Activated naive CD4-positive, alpha-beta T cell treated with anti-CD3 and anti-CD28 coated beads for 36 hours (primary cell): ENCODE results near the gene NFE2L3. TPM values are rescaled to one million over a fixed set of nuclear protein-coding genes. Genes with fewer than 3 reads are reported as not detected.
"Not testable (repeated sequence)": the region's sequence is repeated elsewhere in the genome, so short reads cannot be mapped to it uniquely, and the experiment has no call there.

Source experiments
- CTCF ChIA-PET: fragments of 350-600 bp; sonication (Branson Sonifier 250); formaldehyde crosslinking; loops from one replicate; lab custom pipeline; 2021; ENCODE audit warnings: antibody characterized with exemption; lab: Charles Lee
- DNase-seq: peaks from one replicate; pipeline ENCODE4 v3.0.0-alpha.2; 2020
- H3K27ac Mint-ChIP-seq: one replicate; pipeline ENCODE4 v1.8.0; 2021; ENCODE audit warnings: mild to moderate bottlenecking, mixed read lengths
- H3K27me3 Mint-ChIP-seq: one replicate; pipeline ENCODE4 v1.8.0; 2021; ENCODE audit warnings: low read depth, mixed read lengths
- H3K36me3 Mint-ChIP-seq: one replicate; pipeline ENCODE4 v1.8.0; 2021; ENCODE audit warnings: low read depth, mixed read lengths
- H3K4me1 Mint-ChIP-seq: one replicate; pipeline ENCODE4 v1.8.0; 2021; ENCODE audit warnings: low read depth, mixed read lengths
- H3K4me3 Mint-ChIP-seq: one replicate; pipeline ENCODE4 v1.8.0; 2021; ENCODE audit warnings: mild to moderate bottlenecking, moderate library complexity, mixed read lengths
- H3K9me3 Mint-ChIP-seq: one replicate; pipeline ENCODE4 v1.8.0; 2021; ENCODE audit warnings: mixed read lengths
- intact Hi-C: fragments of 100-400 bp; cut with micrococcal nuclease; formaldehyde crosslinking; loops from one replicate; pipeline ENCODE4 v1.15.1; 2023
- total RNA-seq, 2 experiments: library from RNA; stranded (reverse); gene quantifications; one replicate each; pipeline ENCODE4 v1.2.3, GENCODE V29; 2021

The NFE2L3 gene, protein sequence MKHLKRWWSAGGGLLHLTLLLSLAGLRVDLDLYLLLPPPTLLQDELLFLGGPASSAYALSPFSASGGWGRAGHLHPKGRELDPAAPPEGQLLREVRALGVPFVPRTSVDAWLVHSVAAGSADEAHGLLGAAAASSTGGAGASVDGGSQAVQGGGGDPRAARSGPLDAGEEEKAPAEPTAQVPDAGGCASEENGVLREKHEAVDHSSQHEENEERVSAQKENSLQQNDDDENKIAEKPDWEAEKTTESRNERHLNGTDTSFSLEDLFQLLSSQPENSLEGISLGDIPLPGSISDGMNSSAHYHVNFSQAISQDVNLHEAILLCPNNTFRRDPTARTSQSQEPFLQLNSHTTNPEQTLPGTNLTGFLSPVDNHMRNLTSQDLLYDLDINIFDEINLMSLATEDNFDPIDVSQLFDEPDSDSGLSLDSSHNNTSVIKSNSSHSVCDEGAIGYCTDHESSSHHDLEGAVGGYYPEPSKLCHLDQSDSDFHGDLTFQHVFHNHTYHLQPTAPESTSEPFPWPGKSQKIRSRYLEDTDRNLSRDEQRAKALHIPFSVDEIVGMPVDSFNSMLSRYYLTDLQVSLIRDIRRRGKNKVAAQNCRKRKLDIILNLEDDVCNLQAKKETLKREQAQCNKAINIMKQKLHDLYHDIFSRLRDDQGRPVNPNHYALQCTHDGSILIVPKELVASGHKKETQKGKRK
- total RNA-seq = 10 to 100 TPM; 12.5 to 12.9 TPM

DNA sequence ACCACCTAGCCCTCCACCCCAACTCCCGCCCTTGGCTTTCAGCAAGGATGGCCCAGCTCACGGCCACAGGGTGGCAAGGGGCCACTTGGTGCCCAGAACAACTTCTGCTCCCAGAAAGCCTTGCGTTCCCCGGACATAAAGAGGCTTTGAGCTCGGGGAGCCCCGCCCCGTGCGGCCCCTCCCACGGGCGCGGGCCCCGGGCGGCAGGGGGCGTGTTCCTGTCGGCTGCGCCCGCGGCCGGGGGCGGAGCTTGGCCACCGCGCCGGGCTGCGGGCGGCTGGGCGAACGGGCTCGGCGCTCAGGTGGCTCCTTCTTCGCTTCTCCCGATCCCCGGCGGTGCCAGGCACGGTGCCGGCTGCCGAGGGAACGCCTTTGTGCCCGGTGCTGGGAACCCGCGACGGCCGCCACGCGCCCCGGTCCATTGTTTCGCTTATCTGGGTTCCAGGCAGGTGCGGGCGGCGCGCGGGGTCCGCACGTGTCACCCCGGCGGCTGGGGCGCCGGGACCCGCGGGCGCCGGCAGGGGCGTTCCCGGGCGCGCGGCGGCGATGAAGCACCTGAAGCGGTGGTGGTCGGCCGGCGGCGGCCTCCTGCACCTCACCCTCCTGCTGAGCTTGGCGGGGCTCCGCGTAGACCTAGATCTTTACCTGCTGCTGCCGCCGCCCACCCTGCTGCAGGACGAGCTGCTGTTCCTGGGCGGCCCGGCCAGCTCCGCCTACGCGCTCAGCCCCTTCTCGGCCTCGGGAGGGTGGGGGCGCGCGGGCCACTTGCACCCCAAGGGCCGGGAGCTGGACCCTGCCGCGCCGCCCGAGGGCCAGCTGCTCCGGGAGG lies at the start of gene NFE2L3:
Gene NFE2L3 (plus strand): TSS at position 246 of the 829 bp plus-strand sequence. CDS start 301 bp downstream, at position 547.
- peak; percentile 86 for DNase-seq
- Mint-ChIP-seq H3K4me1 (peaks cover 50% of the 10 kb centered on the region), H3K27me3 (no peaks in the 10 kb centered on the region), H3K36me3 (peaks cover 7% of the 10 kb centered on the region), H3K27ac (peak within 1 kb of the TSS; percentile 98), H3K9me3 (peaks cover 3% of the 10 kb centered on the region), H3K4me3 (peak within 1 kb of the TSS; percentile 95)
- CTCF ChIA-PET = interaction anchor here (0.8 to 2.3 kb wide), 12 partner anchors 11 to 217 kb away, joined by 3 to 8 read pairs (median 4); partner anchors contain the start of gene CBX3
- intact Hi-C loops = loop anchor here (1.0 to 10.0 kb wide), 8 partner anchors 15 to 713 kb away; partner anchors contain the start of gene SKAP2

DNA sequence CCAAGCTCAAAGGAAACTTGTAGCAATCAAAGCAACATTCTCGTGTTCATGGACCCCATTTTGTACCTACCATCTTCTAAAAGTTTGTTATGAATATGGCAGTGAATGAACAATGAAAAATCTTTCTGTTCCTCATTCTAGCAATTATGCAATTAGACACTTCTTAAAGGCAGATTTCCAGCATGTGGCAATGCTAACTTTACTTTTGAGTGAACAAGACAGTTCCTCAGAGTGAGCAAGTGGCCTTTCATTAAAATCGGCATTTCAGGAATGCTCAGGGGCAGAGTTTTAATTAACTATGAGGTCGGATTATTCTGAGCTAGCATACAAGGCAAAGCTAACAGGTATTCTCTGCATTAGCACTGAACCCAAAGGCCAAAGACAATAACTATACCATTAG lies 48.4 kb upstream of the NFE2L3 start:
- no peak overlapping the region for H3K4me3 Mint-ChIP-seq
- intact Hi-C loops = no loop called here
- H3K4me1 Mint-ChIP-seq = peaks cover 32% of the 10 kb centered on the region
- H3K9me3 Mint-ChIP-seq = no peaks in the 10 kb centered on the region
- H3K27ac Mint-ChIP-seq = no peak overlapping the region
- H3K36me3 Mint-ChIP-seq = no peaks in the 10 kb centered on the region
- CTCF ChIA-PET = interaction anchor here (1.1 kb wide), 1 partner anchor 63 kb away, joined by 3 read pairs; no protein-coding TSS in a partner anchor
- DNase-seq = no peak
- H3K27me3 Mint-ChIP-seq = no peaks in the 10 kb centered on the region

DNA sequence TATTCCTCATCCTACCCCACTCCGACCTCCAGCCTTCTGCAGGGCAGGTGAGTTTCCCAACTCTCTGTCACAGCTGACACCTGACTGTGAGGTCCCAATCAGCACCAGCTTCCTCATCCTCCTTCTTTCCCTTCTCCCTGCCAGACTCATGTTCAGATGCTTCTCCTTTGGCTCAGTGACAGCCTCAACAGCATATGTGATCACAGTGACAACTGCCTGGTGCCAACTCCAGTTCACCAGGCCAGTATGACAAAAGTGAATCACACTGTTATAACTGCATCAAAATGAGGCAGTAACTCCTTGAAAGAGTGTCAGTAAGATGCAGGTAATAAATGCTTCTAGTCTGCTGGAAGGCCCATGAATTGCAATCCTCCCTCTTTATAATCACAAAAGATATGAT lies 46.8 kb upstream of the NFE2L3 start:
- CTCF ChIA-PET = no interaction called here
- no peaks in the 10 kb centered on the region for H3K36me3 Mint-ChIP-seq
- peaks cover 24% of the 10 kb centered on the region for H3K4me1 Mint-ChIP-seq
- no peak overlapping the region for H3K4me3 Mint-ChIP-seq
- no peaks in the 10 kb centered on the region for H3K27me3 Mint-ChIP-seq
- no peak for DNase-seq
- no peak overlapping the region for H3K27ac Mint-ChIP-seq
- intact Hi-C loops = no loop called here
- H3K9me3 Mint-ChIP-seq = no peaks in the 10 kb centered on the region

DNA sequence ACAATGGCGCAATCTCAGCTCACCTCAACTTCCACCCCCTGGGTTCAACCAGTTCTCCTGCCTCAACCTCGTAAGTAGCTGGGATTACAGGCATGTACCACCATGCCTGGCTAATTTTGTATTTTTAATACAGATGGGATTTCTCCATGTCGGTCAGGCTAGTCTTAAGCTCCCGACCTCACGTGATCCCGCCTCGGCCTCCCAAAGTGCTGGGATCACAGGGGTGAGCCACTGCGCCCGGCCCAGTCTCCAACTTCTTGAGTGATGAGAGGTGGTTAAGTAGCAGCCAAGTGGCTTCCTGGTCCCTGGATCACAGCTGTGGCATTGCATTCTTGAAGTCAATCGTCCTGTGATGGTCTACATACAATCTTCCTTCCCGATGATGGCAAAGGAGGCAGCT lies 46.1 kb upstream of the NFE2L3 start:
- intact Hi-C loops = loop anchor here (1.0 kb wide), 1 partner anchor 10 kb away; no protein-coding TSS in a partner anchor
- CTCF ChIA-PET = no interaction called here
- no peaks in the 10 kb centered on the region for H3K9me3 Mint-ChIP-seq

DNA sequence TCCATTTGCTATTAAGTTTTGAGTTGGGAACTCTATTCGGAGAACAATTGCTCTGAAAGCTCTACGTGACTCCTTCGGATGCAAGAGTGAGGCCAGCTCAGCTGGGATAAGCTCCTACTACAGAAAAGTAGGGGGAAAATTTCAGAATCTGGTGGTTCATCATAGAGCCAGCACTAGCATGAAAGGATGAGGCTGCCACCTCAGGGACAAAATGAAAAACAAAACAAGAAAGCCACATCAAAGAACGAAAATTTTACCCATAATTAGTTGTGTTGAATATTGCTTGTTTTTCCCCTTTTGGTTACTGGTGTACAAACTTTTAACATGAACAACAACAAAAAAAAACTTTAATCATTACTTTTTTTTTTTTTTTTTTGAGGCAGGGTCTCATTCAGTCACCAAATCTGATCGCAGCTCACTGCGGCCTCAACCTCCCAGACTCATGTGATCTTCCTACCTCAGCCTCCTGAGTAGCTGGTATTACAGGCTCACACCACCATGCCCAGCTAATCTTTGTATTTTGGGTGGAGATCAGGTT lies 39.7 kb upstream of the NFE2L3 start:
- Mint-ChIP-seq H3K27me3 (no peaks in the 10 kb centered on the region), H3K9me3 (no peaks in the 10 kb centered on the region), H3K36me3 (no peaks in the 10 kb centered on the region), H3K4me3 (no peak overlapping the region), H3K4me1 (peaks cover 8% of the 10 kb centered on the region), H3K27ac (no peak overlapping the region)
- CTCF ChIA-PET = interaction anchor here (0.5 to 1.9 kb wide), 5 partner anchors 20 to 462 kb away, joined by 3 to 12 read pairs (median 4); no protein-coding TSS in a partner anchor
- intact Hi-C loops = loop anchor here (2.0 kb wide), 1 partner anchor 21 kb away; no protein-coding TSS in a partner anchor
- no peak for DNase-seq

More for the DNA sequence above, 46.1 kb upstream of the NFE2L3 start:
- Mint-ChIP-seq H3K4me1 (peaks cover 19% of the 10 kb centered on the region), H3K27ac (no peak overlapping the region), H3K36me3 (no peaks in the 10 kb centered on the region), H3K27me3 (no peaks in the 10 kb centered on the region), H3K4me3 (no peak overlapping the region)
- DNase-seq = no peak

DNA sequence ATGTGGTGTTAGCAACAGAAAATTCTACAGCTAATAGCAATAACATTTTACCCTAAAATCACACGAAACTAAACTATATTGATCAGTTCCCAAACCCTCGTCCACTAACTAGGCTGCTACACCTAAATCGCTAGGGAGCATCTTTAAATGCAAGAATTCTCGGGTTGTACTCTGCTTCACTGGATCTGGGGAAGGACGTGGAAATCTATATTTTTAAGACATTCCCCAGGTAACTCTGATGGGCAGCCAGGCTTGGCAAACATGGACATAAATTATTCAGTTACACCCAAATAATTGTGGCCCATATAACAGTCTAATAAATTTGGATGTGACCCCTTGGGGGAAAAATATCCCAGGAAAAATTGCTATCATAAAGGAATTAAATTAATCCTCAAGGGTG lies 36.3 kb upstream of the NFE2L3 start:
- intact Hi-C loops = no loop called here
- CTCF ChIA-PET = interaction anchor here (0.5 to 1.1 kb wide), 2 partner anchors 25 to 180 kb away, joined by 3 to 4 read pairs; no protein-coding TSS in a partner anchor
- no peaks in the 10 kb centered on the region for H3K36me3 Mint-ChIP-seq
- H3K27ac Mint-ChIP-seq = no peak overlapping the region
- no peak overlapping the region for H3K4me3 Mint-ChIP-seq
- no peaks in the 10 kb centered on the region for H3K27me3 Mint-ChIP-seq
- H3K4me1 Mint-ChIP-seq = peaks cover 10% of the 10 kb centered on the region
- no peaks in the 10 kb centered on the region for H3K9me3 Mint-ChIP-seq
- no peak for DNase-seq

DNA sequence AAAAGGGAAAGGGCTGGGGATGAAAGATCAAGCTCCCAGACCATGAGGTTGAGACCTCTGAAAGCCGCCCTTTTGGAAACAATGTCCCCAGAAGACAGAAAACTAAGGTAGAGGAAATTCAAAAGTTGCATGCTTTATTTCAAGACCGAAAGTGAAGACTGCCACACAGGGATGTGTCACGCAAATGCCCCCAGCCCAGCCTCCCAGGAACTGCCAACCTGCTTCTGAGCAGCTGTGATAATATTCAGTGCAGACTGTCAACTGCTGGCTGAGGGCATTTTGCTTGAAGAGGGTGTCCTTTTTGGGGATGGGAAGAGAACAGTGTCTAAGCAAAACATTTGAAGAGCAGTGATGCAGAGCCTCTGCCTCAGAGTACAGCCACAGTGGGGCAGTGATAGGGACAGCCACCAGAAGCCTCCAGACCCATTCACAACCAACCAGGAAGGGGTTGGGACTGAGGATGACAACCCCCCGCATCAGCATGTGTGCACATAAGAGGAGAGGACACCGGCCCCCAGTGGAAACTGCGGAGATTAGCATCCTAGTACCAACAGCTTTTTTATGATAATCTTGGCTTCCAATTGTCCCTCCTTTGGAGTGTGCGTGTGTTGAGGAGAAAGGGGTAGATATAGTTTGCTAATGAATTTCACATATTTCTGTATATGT lies 34.7 kb upstream of the NFE2L3 start:
- Mint-ChIP-seq H3K4me3 (no peak overlapping the region), H3K4me1 (peaks cover 4% of the 10 kb centered on the region), H3K27ac (no peak overlapping the region), H3K36me3 (no peaks in the 10 kb centered on the region), H3K9me3 (no peaks in the 10 kb centered on the region), H3K27me3 (peaks cover 3% of the 10 kb centered on the region)
- CTCF ChIA-PET = no interaction called here
- intact Hi-C loops = no loop called here
- DNase-seq = peak; percentile 23

DNA sequence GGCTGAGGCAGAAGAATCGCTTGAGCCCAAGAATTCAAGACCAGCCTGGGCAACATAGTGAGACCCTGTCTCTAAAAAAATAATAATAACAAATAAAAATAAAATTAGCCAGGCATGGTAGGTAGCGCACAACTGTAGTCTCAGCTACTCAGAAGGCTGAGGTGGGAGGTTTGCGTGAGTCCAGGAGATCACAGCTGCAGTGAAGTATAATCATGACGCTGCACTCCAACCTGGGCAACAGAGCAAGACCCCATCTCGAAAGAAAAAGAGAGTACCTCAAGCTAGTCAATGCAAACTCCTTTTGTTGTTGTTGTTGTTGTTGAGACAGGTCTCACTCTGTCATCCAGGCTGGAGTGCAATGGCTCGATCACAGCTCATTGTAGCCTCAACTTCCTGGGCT lies 34.0 kb upstream of the NFE2L3 start:
- H3K4me1 Mint-ChIP-seq = peaks cover 4% of the 10 kb centered on the region

DNA sequence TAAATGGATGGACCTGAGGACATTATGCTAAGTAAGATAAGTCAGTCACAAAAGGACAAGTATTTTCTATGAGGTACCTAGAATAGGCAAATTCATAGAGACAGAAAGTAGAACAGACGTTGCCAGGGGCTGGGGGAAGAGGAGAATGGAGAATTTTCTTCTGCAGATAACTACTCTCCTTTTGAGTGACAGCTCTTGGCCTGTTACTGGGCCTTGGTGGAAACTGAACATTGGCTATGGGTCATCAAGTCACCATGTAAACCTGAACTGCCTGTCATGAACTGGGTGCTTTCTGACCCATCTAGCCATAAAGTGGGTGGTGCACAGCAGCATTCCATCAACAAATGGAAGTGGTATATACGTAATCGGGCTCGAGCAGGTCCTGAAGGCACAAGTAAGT lies 29.3 kb upstream of the NFE2L3 start:
- H3K4me3 Mint-ChIP-seq = no peak overlapping the region

More for the DNA sequence above, 34.0 kb upstream of the NFE2L3 start:
- Mint-ChIP-seq H3K9me3 (no peaks in the 10 kb centered on the region), H3K4me3 (no peak overlapping the region), H3K27ac (no peak overlapping the region), H3K36me3 (no peaks in the 10 kb centered on the region), H3K27me3 (peaks cover 3% of the 10 kb centered on the region)
- intact Hi-C loops = no loop called here
- no peak for DNase-seq
- CTCF ChIA-PET = no interaction called here

DNA sequence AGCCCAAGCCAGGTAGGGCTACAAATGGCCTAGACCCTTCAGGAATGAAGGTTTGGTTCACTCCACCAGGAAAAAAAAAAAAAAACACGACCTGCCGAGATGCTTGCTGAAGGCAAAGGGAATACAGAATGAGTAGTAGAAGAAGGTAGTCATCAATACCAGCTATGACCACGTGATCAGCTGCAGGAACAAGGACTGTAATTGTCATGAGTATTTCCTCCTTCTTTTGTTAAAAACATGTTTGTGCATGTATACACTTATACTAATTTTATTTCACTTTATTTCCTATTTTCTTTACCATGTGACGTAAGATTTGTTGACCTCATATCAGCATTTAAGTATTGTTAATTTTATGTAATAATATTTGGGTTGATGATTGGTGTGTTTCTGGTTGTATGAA lies 27.2 kb upstream of the NFE2L3 start:
- CTCF ChIA-PET, H3K27ac Mint-ChIP-seq, H3K9me3 Mint-ChIP-seq, intact Hi-C loops, H3K4me3 Mint-ChIP-seq, H3K36me3 Mint-ChIP-seq, H3K27me3 Mint-ChIP-seq, DNase-seq, H3K4me1 Mint-ChIP-seq: not testable (repeated sequence)

More for the DNA sequence above, 29.3 kb upstream of the NFE2L3 start:
- no peak for DNase-seq
- no peaks in the 10 kb centered on the region for H3K4me1 Mint-ChIP-seq
- CTCF ChIA-PET = no interaction called here
- no peaks in the 10 kb centered on the region for H3K9me3 Mint-ChIP-seq
- peaks cover 3% of the 10 kb centered on the region for H3K27me3 Mint-ChIP-seq
- no peaks in the 10 kb centered on the region for H3K36me3 Mint-ChIP-seq
- H3K27ac Mint-ChIP-seq = no peak overlapping the region
- intact Hi-C loops = no loop called here

DNA sequence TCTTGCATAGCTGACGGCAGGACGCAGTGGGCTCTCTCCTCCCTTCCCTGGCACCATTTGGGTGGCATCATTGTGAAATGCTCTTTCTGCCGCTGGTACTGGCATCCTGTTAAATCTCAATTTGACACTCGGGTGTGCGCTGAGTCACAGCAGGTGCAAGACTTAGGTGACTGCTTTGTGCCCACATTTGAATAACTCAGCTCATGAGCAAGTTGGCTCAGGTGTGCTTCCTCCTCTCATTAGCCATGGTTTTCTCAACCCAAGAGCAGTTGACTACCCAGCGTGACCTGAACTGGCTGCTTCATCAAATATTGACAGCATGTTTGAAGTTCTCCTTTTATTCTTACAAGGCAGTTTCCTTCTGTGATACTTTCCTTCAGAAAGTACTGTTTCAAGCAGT lies 24.6 kb upstream of the NFE2L3 start:
- Mint-ChIP-seq H3K27me3 (no peaks in the 10 kb centered on the region), H3K9me3 (no peaks in the 10 kb centered on the region), H3K36me3 (no peaks in the 10 kb centered on the region), H3K4me3 (no peak overlapping the region), H3K4me1 (no peaks in the 10 kb centered on the region), H3K27ac (no peak overlapping the region)
- CTCF ChIA-PET = interaction anchor here (1.1 to 1.4 kb wide), 3 partner anchors 35 to 235 kb away, joined by 3 to 4 read pairs (median 3); no protein-coding TSS in a partner anchor
- intact Hi-C loops = no loop called here
- peak; percentile 8 for DNase-seq
